Neural progenitor cell (in vitro differentiated cells): ENCODE data around the gene MED31.

Experiments used
- EZH2 ChIP-seq: fragments of 200-600 bp; sonication (generic); IDR thresholded peaks from 2 replicates; pipeline ENCODE4 v1.6.1; 2017; ENCODE audit warnings: antibody characterized with exemption, mild to moderate bottlenecking, moderate library complexity
- EZH2phosphoT487 ChIP-seq: fragments of 200-600 bp; sonication (generic); IDR thresholded peaks from 2 replicates; pipeline ENCODE4 v1.6.1; 2017; ENCODE audit warnings: antibody characterized with exemption
- TF ChIP-seq, protein P1 (sequence below): fragments of 200-600 bp; sonication (generic); IDR thresholded peaks from 2 replicates; pipeline ENCODE4 v1.5.1; 2017; ENCODE audit warnings: antibody characterized with exemption, mild to moderate bottlenecking

DNA sequence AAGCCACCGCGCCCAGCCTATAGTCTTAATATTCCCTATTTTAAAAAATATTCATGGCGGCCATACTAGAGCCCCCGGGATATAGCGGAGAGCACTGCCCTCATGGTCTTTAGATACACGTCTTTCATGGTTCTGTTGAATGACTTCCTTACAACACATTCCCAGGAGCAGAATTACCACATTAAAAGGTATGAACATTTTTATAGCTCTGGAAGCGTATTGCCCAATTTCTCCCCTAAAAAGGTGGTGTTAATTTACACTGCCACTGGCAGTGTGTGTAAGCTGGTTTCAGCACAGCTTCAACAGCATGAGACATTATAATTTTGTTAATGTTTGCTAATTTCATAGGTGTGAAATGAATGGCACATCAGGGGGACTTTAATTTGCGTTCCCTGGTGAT lies 19.2 kb upstream of the MED31 start:
- TF ChIP-seq, protein P1, sequence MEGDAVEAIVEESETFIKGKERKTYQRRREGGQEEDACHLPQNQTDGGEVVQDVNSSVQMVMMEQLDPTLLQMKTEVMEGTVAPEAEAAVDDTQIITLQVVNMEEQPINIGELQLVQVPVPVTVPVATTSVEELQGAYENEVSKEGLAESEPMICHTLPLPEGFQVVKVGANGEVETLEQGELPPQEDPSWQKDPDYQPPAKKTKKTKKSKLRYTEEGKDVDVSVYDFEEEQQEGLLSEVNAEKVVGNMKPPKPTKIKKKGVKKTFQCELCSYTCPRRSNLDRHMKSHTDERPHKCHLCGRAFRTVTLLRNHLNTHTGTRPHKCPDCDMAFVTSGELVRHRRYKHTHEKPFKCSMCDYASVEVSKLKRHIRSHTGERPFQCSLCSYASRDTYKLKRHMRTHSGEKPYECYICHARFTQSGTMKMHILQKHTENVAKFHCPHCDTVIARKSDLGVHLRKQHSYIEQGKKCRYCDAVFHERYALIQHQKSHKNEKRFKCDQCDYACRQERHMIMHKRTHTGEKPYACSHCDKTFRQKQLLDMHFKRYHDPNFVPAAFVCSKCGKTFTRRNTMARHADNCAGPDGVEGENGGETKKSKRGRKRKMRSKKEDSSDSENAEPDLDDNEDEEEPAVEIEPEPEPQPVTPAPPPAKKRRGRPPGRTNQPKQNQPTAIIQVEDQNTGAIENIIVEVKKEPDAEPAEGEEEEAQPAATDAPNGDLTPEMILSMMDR, result no peak
- no peak for TF ChIP-seq EZH2phosphoT487
- no peak for TF ChIP-seq EZH2
